GM12892 (cell line): ENCODE results near the gene TRPC4AP.

Experiments
- POLR2A ChIP-seq: IDR thresholded peaks from 2 replicates; pipeline ENCODE4 v1.6.1; 2011; ENCODE audit warnings: low read depth, low read length, control low read depth
- POLR2AphosphoS5 ChIP-seq: IDR thresholded peaks from 2 replicates; pipeline ENCODE4 v1.6.1; 2011; ENCODE audit warnings: low read depth, low read length, control low read depth

- TF ChIP-seq POLR2A (no peak), POLR2AphosphoS5 (no peak)
Observed at GRCh38 chr20:35006009-35006408, 86.6 kb downstream of the TRPC4AP start.
